A673 (cell line): ENCODE measurements around the gene RNF135.

Experiments
- EZH2 ChIP-seq: fragments of 200-600 bp; sonication (generic); IDR thresholded peaks from 2 replicates; pipeline ENCODE4 v1.6.1; 2017; ENCODE audit warnings: borderline replicate concordance, low read depth, mild to moderate bottlenecking, mixed read lengths, antibody characterized with exemption, low read length; ENCODE audit not compliant: poor library complexity, severe bottlenecking
- TF ChIP-seq, protein P1 (sequence below): fragments of 300-800, 200-600 bp; sonication (generic); conservative IDR thresholded peaks from 2 replicates; pipeline ENCODE4 v1.5.1; 2017; ENCODE audit warnings: low read depth, mild to moderate bottlenecking, antibody characterized with exemption, low read length, moderate library complexity, mixed read lengths

DNA sequence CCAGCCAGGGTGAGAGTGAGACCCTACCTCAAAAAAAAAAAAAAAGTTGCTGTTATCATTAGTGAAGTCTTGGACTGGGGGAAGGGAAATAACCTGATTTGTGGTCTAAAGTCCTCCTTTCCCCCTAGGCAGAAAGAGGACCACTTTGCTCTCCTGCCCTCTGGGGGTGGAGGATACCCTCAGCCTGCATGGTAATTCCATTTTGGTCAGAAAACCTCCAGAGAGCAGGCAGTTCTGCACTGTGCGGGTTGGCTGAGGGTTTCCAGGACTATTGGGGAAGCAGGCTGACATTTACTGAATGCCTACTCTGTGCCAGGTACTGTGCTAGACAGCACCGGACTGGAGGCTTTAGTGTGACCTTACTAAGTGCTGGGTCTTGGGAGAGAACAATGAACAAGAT, 46.5 kb upstream of the RNF135 start:
- TF ChIP-seq, protein P1, sequence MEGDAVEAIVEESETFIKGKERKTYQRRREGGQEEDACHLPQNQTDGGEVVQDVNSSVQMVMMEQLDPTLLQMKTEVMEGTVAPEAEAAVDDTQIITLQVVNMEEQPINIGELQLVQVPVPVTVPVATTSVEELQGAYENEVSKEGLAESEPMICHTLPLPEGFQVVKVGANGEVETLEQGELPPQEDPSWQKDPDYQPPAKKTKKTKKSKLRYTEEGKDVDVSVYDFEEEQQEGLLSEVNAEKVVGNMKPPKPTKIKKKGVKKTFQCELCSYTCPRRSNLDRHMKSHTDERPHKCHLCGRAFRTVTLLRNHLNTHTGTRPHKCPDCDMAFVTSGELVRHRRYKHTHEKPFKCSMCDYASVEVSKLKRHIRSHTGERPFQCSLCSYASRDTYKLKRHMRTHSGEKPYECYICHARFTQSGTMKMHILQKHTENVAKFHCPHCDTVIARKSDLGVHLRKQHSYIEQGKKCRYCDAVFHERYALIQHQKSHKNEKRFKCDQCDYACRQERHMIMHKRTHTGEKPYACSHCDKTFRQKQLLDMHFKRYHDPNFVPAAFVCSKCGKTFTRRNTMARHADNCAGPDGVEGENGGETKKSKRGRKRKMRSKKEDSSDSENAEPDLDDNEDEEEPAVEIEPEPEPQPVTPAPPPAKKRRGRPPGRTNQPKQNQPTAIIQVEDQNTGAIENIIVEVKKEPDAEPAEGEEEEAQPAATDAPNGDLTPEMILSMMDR = no peak
- no peak for TF ChIP-seq EZH2
